ENCODE measurements around the gene MAJIN. TPM values are rescaled to one million over a fixed set of nuclear protein-coding genes. Genes with fewer than 3 reads are reported as not detected.
"Not testable (repeated sequence)": the region's sequence is repeated elsewhere in the genome, so short reads cannot be mapped to it uniquely, and the experiment has no call there.

MAJIN gene
- total RNA-seq, 1 donor from 2014 or later, result not detected

DNA sequence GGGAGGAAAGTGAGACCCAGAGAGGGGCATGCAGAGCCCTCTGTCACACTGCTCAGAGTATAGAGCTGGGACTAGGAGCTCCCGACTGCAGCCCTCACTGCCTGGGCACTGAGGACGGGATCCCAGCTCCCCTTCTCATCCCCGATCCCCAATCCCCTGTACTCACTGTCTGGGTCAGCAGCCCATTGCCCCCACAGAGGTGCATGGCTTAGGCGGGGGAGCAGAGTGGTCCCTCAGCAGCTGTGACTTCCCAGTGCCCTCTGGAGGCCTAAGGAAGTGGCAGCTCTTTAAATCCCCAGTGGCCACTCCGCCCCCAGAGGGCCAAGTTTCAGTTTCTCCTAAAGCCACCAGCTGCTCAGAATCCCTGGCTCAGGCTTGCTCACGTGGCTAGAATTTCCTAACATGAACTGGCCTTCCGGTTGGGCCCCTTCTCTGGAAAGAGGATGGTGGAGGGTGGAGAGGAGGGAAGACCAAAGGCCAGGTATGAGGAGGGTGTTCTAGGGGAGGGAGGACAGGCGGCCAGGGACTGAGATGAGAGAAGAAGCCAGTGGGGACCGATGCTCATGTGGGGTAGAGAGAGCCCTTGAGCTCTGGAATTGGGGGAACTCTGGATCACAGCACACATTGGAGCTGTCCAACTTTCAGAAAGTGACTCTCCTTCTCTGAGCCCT is 24.9 kb upstream of the MAJIN start, which contains the start of gene BATF2:
Gene BATF2, minus strand, starts transcription at position 262 of the 671 bp plus-strand sequence. Its CDS starts 57 bp downstream, at position 205.
- DNase-seq (ENCODE audit: low spot score) (peak; percentile 78), ATAC-seq (peak; percentile 83)
- intact Hi-C loops (cut with DNase I), result no loop called here

DNA sequence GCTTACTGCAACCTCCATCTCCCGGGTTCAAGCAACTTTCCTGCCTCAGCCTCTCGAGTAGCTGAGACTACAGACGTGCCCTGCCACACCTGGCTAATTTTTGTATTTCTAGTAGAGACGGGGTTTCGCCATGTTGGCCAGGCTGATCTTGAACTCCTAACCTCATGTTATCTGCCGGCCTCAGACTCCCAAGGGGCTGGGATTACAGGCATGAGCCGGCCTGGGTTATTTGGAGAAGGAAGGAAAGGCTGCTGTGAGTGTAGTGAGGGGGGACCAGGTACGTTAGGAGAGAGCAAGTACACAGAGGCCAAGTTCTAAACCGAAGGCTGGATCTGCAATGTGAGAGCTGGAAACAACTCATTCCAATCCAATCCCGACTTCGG is 24.4 kb upstream of the MAJIN start:
- intact Hi-C loops (cut with DNase I), result no loop called here
- DNase-seq (ENCODE audit: low spot score) (no peak), ATAC-seq (no peak)

DNA sequence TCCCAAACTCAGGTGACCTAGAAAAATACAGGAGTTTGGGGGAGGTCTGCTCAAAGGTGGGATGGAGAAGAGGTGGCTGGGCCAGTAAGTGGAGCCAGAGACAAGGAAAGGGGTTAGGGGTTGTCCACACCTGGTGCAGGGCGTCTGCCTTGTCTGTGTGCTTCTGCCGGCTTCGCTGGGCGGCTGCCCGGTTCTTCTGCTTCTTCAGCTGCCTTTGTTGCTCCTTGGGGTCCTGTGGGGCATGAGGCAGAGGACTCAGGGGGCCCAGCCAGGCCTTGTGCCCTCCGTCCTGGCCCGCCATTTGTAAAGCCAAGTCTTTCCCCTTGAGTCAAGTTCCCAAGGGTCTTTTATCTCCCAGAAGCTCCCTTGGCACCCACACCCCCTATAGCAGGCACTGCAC is 22.4 kb upstream of the MAJIN start:
- DNase-seq (ENCODE audit: low spot score) (no peak), ATAC-seq (no peak)
- intact Hi-C loops (cut with DNase I), result no loop called here

DNA sequence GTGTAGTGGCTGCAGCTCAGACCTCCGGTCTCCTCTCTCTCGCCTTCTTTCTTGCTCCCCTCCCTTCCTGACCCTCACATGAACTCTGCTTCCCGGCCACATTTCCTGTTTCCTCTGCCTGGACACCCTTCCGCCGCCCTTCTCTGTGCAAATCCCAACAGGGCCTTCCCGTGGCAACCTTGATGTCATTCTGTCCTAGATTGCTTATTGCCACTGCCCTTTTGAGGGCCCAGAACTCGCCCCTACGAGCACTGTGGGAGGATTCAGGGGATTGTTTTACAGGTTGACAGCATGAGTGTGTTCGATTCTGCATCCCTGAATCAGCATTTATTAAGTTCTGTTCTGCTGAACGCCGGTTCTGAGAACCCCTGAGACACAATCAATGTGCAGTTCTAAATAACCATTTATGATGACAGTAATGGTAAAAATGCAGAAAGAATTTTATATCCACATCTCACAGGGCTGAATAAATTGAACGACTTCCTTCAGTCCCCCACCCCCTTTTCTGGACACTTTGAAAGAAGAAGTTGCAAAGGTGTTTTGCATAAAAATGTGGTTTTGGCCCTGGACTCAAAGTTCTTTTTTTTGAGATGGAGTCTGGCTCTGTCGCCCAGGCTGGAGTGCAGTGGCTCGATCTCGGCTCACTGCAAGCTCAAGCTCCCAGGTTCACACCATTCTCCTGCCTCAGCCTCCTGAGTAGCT is 18.5 kb upstream of the MAJIN start:
- ATAC-seq (peak; percentile 73), DNase-seq (ENCODE audit: low spot score) (peak; percentile 60)
- intact Hi-C loops (cut with DNase I), result no loop called here

DNA sequence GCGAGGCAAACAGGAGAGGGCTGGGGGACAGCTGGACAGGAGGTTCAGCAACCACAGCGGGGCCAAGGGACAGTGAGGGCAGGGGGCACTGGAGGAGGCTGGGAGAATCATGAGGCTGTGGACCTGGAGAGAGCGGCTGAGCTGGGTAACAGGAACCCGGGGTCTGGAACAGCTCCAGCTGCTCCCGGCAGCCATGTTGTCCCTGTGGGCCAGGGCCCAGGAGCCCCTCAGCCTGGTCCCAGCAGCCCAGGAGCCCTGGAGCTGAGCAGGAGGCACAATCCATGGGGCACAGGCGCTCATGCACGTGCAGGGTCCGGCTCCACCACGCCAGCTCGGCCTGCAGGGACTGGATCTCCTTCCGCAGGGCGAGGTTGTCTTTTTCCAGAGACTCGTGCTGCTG is 17.5 kb upstream of the MAJIN start:
- DNase-seq (ENCODE audit: low spot score), result no peak
- ATAC-seq, result peak; percentile 46
- intact Hi-C loops (cut with DNase I), result no loop called here

DNA sequence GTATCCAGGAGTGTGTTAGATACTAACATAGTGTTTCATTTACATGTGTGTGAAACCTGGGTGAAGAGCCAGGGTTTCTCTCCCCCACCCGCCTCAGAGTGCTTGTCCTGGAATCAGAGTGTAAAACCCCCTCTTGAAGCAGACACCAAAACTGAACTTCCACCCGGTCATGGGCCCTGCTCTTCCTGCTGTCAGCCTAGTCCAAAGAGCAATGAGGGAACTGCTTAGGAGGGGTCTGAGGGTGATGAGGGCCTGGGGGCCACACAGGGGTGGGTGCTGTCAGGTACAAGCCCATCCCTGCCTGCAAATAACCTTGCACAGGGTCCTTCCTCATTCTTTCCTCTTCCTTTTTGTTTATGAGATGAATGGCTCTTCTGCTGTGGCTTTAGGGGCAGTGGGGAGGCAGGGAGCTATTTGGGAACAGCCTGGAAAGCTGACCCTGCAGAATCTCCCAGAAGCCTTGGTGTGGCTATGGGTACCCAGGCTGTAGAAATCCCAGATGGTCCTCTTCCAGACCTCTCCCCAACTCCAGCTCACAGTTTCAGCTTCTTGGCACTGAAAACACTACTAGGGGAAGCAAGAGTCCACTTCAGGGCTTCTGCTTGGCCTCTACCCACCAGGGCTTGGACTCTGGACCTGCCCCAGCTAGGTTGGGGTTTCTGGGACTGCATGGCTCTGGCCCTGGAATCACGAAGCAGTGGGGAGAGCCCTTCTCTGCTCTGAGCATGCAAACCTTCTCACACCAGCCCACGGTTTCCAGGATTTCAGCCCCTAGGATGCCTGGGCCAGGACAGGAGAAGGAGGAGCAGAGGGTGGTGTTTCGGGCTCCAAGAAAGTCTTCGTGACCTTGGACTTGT is 16.3 kb upstream of the MAJIN start:
- intact Hi-C loops (cut with DNase I), result no loop called here
- ATAC-seq (no peak), DNase-seq (ENCODE audit: low spot score) (no peak)

DNA sequence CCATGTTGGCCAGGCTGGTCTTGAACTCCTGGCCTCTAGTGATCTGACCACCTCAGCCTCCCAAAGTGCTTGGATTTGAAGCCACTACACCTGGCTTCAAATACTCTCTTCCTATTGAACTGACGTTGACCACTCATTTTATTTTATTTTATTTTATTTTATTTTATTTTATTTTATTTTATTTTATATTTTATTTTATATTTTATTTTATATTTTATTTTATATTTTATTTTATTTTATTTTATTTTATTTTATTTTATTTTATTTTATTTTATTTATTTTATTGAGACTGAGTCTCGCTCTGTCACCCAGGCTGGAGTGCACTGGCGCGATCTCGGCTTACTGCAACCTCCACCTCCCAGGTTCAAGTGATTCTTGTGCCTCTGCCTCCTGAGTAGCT is 11.4 kb upstream of the MAJIN start:
- ATAC-seq; intact Hi-C loops (cut with DNase I); DNase-seq (ENCODE audit: low spot score): not testable (repeated sequence)

DNA sequence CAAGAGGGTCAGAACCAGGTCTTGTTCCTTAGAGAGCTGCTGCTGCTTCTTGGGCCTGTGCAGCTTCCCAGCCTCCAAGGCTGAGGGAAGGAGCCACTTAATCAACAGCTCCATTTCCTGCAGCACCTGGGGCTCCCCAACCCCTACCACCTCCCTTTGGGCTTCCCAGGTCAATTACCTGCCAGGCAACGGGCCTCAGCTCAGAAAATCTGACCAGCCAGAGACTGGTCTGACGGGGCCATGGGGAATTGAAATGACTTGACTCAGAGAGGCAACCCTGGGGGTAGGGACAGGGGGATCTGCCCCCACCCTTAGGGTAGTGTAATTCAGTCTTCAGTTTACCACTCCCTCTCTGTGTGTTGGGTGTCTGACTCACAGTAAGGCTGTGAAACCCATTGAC is 4.7 kb upstream of the MAJIN start:
- ATAC-seq (no peak), DNase-seq (ENCODE audit: low spot score) (no peak)
- intact Hi-C loops (cut with DNase I), result no loop called here

DNA sequence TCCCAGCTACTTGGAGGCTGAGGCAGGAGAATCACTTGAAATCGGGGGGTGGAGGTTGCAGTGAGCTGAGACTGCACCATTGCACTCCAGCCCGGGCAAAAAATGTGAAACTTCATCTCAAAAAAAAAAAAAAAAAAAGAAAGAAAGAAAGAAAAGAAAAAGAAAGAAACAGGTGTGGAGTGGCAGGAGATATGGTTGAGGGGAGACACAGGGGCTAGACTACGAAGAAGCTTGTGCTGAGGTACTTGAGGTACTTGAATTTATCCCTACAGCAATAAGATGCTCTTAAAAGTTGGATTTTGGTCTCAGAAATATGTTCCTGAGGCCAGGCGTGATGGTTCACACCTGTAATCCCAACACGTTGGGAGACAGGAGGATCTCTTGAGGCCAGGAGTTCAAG is 2.2 kb upstream of the MAJIN start:
- no peak for ATAC-seq
- intact Hi-C loops (cut with DNase I), result no loop called here
- DNase-seq (ENCODE audit: low spot score), result no peak

DNA sequence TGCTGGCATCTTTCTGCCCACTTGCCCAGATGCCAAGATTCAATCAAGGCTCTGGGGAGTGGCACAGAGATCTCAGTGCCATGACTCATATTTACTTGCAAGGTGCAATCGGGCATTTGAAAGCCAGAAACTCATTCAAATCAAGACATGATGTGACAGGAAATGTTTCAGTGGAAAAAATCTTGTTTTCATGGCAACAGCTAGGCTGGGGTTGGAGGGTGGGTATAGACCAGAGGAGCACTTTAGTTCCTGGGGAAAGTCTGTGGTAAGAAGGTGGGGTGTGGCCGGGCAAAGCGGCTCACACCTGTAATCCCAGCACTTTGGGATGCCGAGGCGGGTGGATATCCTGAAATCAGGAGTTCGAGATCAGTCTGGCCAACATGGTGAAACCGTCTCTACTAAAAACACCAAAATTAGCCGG is 1.2 kb downstream of the MAJIN start:
- ATAC-seq (no peak), DNase-seq (ENCODE audit: low spot score) (peak; percentile 19)
- intact Hi-C loops (cut with DNase I), result no loop called here

DNA sequence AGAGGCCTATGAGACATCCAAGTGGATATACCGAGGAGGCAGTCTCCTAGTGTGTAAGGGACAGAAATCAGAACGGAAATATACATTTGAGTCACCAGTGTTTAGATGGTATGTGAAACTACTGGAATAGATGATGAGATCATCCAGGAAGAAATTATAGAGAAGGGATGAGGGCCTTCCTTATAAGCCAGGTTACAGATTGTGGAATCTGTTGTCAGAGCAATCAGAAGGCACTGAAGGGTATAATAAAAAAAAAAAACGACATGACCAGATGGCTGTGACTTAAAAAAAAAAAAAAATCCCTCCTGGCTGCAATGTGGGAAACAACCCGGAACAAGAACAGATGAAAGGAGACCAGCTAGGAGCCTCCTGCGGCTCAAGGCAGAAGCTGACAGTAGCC is 2.7 kb downstream of the MAJIN start:
- no peak for ATAC-seq
- DNase-seq (ENCODE audit: low spot score), result no peak

DNA sequence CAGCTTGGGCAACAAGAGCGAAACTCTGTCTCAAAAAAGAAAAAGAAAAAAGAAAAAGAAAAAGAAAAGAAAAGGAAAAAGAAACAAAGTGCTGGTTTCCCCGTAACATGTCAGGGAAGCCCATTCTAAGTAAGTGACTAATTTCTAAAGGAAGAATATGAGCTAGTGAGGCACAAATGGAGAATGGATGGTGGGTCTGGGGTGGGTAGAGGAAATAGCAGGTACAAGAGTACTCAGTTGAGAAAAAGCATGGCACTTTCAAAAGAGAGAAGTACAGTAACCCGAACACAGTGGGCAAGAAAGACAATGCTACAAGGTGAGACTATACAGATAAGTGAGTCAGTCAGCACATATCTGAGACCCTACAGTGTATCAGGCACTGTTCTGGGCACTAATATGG is 4.5 kb downstream of the MAJIN start:
- DNase-seq (ENCODE audit: low spot score), result no peak
- no peak for ATAC-seq
- intact Hi-C loops (cut with DNase I), result no loop called here

More for the DNA sequence above, 2.7 kb downstream of the MAJIN start:
- intact Hi-C loops (cut with DNase I), result no loop called here

DNA sequence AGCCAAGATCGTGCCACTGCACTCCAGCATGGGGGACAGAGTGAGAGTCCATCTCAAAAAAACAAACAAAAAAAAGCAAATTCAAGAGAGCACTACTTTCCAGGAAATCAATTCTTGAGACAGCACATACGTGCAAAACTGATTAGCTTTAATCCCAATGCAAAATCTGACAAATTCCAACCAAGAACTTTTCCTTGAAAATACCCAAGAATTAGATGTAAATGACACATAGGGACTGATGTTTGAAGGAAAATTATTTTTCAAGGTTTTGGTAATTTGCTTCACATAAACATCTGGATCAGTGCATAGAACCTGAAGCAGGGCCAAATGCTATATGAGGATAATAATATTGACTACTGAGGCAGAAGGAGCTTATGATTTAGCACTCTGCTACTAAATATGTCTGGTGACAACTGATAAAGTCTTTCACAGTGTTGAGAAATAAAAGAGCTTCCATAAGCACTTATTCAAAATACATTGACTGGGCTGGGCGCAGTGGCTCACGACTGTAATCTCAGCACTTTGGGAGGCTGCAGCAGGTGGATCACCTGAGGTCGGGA is 8.8 kb downstream of the MAJIN start:
- ATAC-seq (no peak), DNase-seq (ENCODE audit: low spot score) (no peak)
- intact Hi-C loops (cut with DNase I), result no loop called here

DNA sequence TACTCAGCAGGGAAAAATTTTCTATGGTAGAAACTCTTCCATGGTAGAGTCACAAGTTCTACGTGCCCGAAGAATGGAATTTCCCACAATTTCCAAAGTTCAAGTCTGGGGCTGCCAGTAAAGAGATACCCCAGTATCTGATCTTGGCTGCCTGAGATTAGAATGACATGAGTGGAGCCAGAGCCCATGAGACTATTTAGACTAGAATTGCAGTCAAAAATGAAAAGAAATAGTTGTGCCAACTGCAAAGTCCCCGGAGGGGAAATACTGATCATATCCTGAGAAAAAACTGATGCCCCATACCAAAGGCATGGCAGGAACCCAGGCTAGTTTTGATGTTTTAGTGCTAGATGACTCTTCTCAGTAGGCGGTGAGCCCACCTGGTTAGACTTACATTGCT is 11.2 kb downstream of the MAJIN start:
- ATAC-seq, result no peak

DNA sequence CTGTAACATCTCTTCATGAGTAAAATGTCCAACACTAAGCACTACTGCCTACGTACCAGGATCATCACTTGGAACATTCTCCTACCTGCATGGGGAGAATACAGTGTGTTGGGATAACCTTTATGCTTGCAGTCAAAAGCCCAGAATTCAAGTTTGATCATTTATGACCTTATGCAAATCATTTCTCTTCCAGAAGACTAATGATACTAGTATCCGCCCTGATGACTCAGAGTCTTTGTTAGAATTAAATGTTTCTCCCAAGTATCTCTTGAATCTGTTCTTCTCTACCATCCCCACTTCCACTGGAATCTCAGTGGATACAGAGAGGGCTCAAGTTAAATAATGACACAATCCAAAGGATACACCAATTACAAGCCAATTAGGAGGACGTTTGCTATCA is 12.4 kb downstream of the MAJIN start:
- DNase-seq (ENCODE audit: low spot score) (no peak), ATAC-seq (no peak)
- intact Hi-C loops (cut with DNase I), result no loop called here

More for the DNA sequence above, 11.2 kb downstream of the MAJIN start:
- DNase-seq (ENCODE audit: low spot score), result no peak
- intact Hi-C loops (cut with DNase I), result no loop called here

DNA sequence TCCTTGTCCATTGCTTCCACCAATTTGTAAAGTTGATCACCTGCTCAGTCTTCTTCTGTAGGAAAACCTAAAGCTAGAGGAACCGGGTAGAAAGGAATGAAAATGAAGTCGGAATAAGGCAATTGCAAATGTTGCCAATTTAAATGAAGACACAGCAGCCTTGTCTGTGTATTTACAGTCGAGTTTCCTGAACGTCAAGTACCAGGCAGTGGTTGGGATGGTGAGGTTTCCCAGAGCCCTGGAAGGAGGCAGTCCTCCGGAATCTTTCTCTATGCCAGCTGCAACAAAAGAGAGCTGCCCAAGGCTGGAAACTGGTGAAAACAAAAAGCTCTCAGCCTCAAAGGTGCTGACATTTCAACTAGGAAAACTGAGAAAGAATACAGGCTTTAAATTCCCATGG is 17.7 kb downstream of the MAJIN start:
- ATAC-seq (no peak), DNase-seq (ENCODE audit: low spot score) (no peak)
- intact Hi-C loops (cut with DNase I), result loop anchor here (5.0 kb wide), 1 partner anchor 367 kb away; no protein-coding TSS in a partner anchor

DNA sequence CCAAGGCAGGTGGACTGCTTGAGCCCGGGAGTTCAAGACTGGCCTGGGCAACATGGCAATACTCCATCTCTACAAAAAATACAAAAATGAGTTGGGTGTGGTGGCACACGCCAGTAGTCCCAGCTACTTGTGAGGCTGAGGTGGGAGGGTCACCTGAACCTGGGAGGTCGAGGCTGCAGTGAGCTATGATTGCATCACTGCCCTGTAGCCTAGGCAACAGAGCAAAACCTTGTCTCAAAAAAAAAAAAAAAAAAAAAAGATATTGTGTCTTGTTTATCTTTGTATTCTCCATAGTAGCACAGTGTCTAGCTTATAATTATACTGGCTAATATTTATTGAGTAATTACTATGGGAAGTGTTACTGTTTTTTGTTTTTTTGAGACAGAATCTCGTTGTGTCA is 20.4 kb downstream of the MAJIN start:
- ATAC-seq, result no peak
- no peak for DNase-seq (ENCODE audit: low spot score)
- intact Hi-C loops (cut with DNase I), result loop anchor here (5.0 kb wide), 1 partner anchor 364 kb away; no protein-coding TSS in a partner anchor

DNA sequence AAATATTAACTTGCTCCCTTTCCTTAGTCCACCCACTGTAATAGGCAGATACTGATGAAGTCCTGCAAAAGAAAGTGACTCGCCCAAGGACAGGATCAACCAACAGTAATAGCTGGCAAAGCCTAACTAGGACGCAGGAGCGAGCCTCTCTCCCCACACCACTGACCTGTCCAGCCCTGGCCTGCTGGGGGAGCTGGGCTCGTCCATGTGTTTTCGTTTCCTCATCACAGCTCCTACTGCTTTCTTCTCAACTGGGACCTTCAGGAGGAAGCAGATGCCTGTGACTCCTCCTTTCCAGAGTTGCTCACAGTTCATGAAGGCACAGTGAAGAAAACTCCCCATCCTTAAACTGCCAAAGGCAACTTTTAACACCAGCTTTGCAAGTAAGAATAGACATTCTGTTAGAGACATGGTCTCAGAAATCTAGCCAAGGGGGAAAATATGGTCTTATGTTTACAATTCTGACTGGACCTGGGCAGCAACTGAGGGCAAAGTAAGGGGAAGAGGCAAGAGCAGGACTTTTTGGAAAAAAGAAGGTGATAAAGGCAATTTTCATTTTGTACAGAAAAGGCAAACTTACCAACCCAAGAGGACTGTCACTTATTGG is 24.6 kb downstream of the MAJIN start:
- DNase-seq (ENCODE audit: low spot score) (no peak), ATAC-seq (no peak)
- intact Hi-C loops (cut with DNase I), result no loop called here

DNA sequence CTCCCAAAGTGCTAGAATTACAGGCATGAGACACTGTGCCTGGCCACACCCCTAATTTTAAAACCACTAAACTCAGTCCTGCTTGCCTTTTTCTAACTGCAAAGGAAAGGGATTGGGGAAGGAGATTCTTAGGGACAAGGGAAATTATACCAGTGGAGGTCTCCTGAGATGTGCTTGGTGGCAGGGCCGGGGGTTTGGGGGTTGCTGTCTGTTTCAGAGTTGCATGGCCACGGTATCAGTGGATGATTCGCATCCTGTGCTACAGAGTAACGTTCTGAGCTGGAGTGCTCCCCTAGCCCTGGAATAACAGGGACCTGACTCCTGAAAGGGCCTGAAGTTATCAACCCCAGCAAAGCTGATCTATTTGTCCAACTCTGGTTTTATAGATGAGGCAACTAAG is 35.4 kb downstream of the MAJIN start:
- DNase-seq (ENCODE audit: low spot score) (no peak), ATAC-seq (no peak)
- intact Hi-C loops (cut with DNase I), result no loop called here

All from sciatic nerve (tissue), 2 donors.